ENCODE data around the gene MANF.
"Not testable (repeated sequence)": the region's sequence is repeated elsewhere in the genome, so short reads cannot be mapped to it uniquely, and the experiment has no call there.

Gene MANF

GRCh38 chr3:51373658-51374421 is 11.3 kb upstream of the MANF start:
- no peak for DNase-seq (ENCODE audit: low read depth)

GRCh38 chr3:51374456-51374855 is 10.6 kb upstream of the MANF start:
- DNase-seq (ENCODE audit: low read depth): no peak

- no peak for DNase-seq (ENCODE audit: low read depth)
Measured at GRCh38 chr3:51375136-51375535, 10.0 kb upstream of the MANF start.

GRCh38 chr3:51375571-51375970 is 9.5 kb upstream of the MANF start:
- DNase-seq (ENCODE audit: low read depth): no peak

- no peak for DNase-seq (ENCODE audit: low read depth)
Measured at GRCh38 chr3:51378065-51378464, 7.0 kb upstream of the MANF start.

GRCh38 chr3:51378726-51379125 is 6.4 kb upstream of the MANF start:
- no peak for DNase-seq (ENCODE audit: low read depth)

GRCh38 chr3:51379301-51379700 is 5.8 kb upstream of the MANF start:
- no peak for DNase-seq (ENCODE audit: low read depth)

GRCh38 chr3:51379746-51380455 is 5.2 kb upstream of the MANF start:
- no peak for DNase-seq (ENCODE audit: low read depth)

GRCh38 chr3:51380601-51381332 is 4.3 kb upstream of the MANF start:
- no peak for DNase-seq (ENCODE audit: low read depth)

- DNase-seq (ENCODE audit: low read depth): no peak
Measured at GRCh38 chr3:51381333-51381705, 3.8 kb upstream of the MANF start.

GRCh38 chr3:51382076-51382745 is 2.9 kb upstream of the MANF start:
- DNase-seq (ENCODE audit: low read depth): no peak

- DNase-seq (ENCODE audit: low read depth): no peak
Measured at GRCh38 chr3:51382947-51383578, 2.0 kb upstream of the MANF start.

- no peak for DNase-seq (ENCODE audit: low read depth)
Measured at GRCh38 chr3:51384055-51384725, 901 bp upstream of the MANF start.

GRCh38 chr3:51385621-51386091 is 565 bp downstream of the MANF start:
- no peak for DNase-seq (ENCODE audit: low read depth)

GRCh38 chr3:51386159-51386851 is 1.2 kb downstream of the MANF start:
- DNase-seq (ENCODE audit: low read depth): no peak

GRCh38 chr3:51386852-51387229 is 1.8 kb downstream of the MANF start:
- DNase-seq (ENCODE audit: low read depth): no peak

GRCh38 chr3:51387281-51387680 is 2.2 kb downstream of the MANF start:
- DNase-seq (ENCODE audit: low read depth): not testable (repeated sequence)

- no peak for DNase-seq (ENCODE audit: low read depth)
Measured at GRCh38 chr3:51388286-51389029, 3.4 kb downstream of the MANF start.

- DNase-seq (ENCODE audit: low read depth): no peak
Measured at GRCh38 chr3:51389423-51390183, 4.5 kb downstream of the MANF start.
